ENCODE measurements around the gene EPS8. TPM values are rescaled to one million over a fixed set of nuclear protein-coding genes. Genes with fewer than 3 reads are reported as not detected.

The EPS8 gene
- total RNA-seq, 1 donor from 2014 or later, result 17.8 TPM

GRCh38 chr12:15829949-15830348 lies 40.8 kb upstream of the EPS8 start:
- Histone ChIP-seq H3K27me3 (ENCODE audit: control insufficient read depth, insufficient read depth, low read length) (no peaks in the 10 kb centered on the region), H3K4me3 (ENCODE audit: low read depth, low read length) (no peak overlapping the region), H3K36me3 (ENCODE audit: control insufficient read depth, insufficient read depth, low read length) (no peaks in the 10 kb centered on the region)
- DNase-seq (ENCODE audit: low read depth), result no peak
- TF ChIP-seq, protein P1, sequence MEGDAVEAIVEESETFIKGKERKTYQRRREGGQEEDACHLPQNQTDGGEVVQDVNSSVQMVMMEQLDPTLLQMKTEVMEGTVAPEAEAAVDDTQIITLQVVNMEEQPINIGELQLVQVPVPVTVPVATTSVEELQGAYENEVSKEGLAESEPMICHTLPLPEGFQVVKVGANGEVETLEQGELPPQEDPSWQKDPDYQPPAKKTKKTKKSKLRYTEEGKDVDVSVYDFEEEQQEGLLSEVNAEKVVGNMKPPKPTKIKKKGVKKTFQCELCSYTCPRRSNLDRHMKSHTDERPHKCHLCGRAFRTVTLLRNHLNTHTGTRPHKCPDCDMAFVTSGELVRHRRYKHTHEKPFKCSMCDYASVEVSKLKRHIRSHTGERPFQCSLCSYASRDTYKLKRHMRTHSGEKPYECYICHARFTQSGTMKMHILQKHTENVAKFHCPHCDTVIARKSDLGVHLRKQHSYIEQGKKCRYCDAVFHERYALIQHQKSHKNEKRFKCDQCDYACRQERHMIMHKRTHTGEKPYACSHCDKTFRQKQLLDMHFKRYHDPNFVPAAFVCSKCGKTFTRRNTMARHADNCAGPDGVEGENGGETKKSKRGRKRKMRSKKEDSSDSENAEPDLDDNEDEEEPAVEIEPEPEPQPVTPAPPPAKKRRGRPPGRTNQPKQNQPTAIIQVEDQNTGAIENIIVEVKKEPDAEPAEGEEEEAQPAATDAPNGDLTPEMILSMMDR (IDR thresholded peaks at IDR 0.05; ENCODE audit: insufficient read depth, low read length, poor library complexity, severe bottlenecking), result no peak

GRCh38 chr12:15829255-15829654 lies 40.1 kb upstream of the EPS8 start:
- no peaks in the 10 kb centered on the region for H3K27me3 ChIP-seq (ENCODE audit: control insufficient read depth, insufficient read depth, low read length)
- no peaks in the 10 kb centered on the region for H3K36me3 ChIP-seq (ENCODE audit: control insufficient read depth, insufficient read depth, low read length)
- DNase-seq (ENCODE audit: low read depth), result no peak
- TF ChIP-seq, protein P1 (IDR thresholded peaks at IDR 0.05; ENCODE audit: insufficient read depth, low read length, poor library complexity, severe bottlenecking), result no peak
- H3K4me3 ChIP-seq (ENCODE audit: low read depth, low read length), result no peak overlapping the region

DNA sequence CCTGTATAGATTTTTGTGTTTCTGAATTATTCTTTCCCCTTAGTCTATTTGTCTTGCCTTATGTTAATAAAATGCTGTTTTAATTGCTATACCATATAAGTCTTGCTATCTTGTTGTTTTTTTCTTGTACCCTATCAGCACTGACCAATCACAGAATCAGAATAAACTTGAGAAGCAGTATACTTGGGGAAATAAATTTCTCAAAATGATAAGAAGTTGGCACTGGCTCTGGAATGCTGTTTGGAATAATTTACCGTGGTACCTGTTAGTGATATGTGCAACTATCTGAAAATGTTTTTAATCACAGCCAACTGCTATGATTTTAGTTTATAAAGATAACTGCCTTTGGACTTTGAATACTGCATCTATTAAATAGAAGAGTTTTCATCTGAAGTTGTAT lies 37.9 kb upstream of the EPS8 start:
- DNase-seq (ENCODE audit: low read depth), result no peak
- TF ChIP-seq, protein P1 (IDR thresholded peaks at IDR 0.05; ENCODE audit: insufficient read depth, low read length, poor library complexity, severe bottlenecking), result no peak

GRCh38 chr12:15824516-15824915 lies 35.3 kb upstream of the EPS8 start:
- DNase-seq (ENCODE audit: low read depth), result no peak
- no peaks in the 10 kb centered on the region for H3K27me3 ChIP-seq (ENCODE audit: control insufficient read depth, insufficient read depth, low read length)
- H3K4me3 ChIP-seq (ENCODE audit: low read depth, low read length), result no peak overlapping the region
- no peaks in the 10 kb centered on the region for H3K36me3 ChIP-seq (ENCODE audit: control insufficient read depth, insufficient read depth, low read length)
- TF ChIP-seq, protein P1 (IDR thresholded peaks at IDR 0.05; ENCODE audit: insufficient read depth, low read length, poor library complexity, severe bottlenecking), result no peak

More for the DNA sequence above, 37.9 kb upstream of the EPS8 start:
- Histone ChIP-seq H3K4me3 (ENCODE audit: low read depth, low read length) (no peak overlapping the region), H3K27me3 (ENCODE audit: control insufficient read depth, insufficient read depth, low read length) (no peaks in the 10 kb centered on the region), H3K36me3 (ENCODE audit: control insufficient read depth, insufficient read depth, low read length) (no peaks in the 10 kb centered on the region)

GRCh38 chr12:15823360-15824128 lies 34.4 kb upstream of the EPS8 start:
- DNase-seq (ENCODE audit: low read depth), result no peak
- TF ChIP-seq, protein P1 (IDR thresholded peaks at IDR 0.05; ENCODE audit: insufficient read depth, low read length, poor library complexity, severe bottlenecking), result no peak
- Histone ChIP-seq H3K27me3 (ENCODE audit: control insufficient read depth, insufficient read depth, low read length) (no peaks in the 10 kb centered on the region), H3K36me3 (ENCODE audit: control insufficient read depth, insufficient read depth, low read length) (no peaks in the 10 kb centered on the region), H3K4me3 (ENCODE audit: low read depth, low read length) (no peak overlapping the region)
